Measurements from ENCODE around the gene SRPK1.

The SRPK1 gene

GRCh38 chr6:35798706-35799105 lies 122.2 kb downstream of the SRPK1 start:
- no peak for DNase-seq
- TF ChIP-seq GATA1 (IDR thresholded peaks at IDR 0.05; ENCODE audit: low read depth, low read length): no peak
- TF ChIP-seq POLR2A (IDR thresholded peaks at IDR 0.05; ENCODE audit: low read length): no peak

DNA sequence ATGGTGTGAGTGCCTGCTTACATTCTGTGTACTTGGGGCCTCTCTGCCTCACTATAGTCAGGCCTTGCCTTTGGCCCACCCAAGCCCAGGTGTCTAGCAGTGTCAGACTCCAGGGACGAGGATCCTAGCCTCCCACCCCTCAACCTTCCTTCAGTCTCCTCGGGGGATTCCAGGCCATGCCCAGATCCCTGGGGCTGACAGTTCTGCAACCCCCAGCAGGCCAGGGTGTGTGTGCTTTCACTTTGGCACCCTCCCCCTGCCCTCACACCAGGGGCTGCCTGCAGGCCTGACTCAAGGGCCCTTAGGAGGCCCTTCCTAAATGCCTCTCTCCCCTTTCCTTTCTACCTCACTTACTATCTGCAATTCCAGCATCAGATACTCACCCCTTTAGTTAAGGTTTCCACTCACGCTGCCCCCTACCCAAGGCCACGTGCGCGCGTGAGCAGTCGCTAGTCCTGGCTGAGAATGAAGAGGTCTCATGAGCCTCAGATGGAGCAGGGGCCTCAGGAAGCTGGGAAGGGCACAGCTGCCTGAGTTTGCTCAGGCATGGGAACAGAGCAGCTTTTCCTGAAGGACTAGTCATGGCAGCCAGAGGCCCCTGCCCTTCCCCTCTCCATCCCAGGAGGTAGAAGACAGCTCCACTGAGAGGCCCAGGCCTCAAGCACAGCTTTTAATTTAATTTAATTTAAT lies 122.9 kb downstream of the SRPK1 start:
- no peak for DNase-seq
- TF ChIP-seq POLR2A (IDR thresholded peaks at IDR 0.05; ENCODE audit: low read length): no peak
- TF ChIP-seq GATA1 (IDR thresholded peaks at IDR 0.05; ENCODE audit: low read depth, low read length): no peak

- TF ChIP-seq POLR2A (IDR thresholded peaks at IDR 0.05; ENCODE audit: low read length): no peak
- no peak for TF ChIP-seq GATA1 (IDR thresholded peaks at IDR 0.05; ENCODE audit: low read depth, low read length)
- no peak for DNase-seq
These were observed 124.7 kb downstream of the SRPK1 start for GRCh38 chr6:35796236-35796635.

DNA sequence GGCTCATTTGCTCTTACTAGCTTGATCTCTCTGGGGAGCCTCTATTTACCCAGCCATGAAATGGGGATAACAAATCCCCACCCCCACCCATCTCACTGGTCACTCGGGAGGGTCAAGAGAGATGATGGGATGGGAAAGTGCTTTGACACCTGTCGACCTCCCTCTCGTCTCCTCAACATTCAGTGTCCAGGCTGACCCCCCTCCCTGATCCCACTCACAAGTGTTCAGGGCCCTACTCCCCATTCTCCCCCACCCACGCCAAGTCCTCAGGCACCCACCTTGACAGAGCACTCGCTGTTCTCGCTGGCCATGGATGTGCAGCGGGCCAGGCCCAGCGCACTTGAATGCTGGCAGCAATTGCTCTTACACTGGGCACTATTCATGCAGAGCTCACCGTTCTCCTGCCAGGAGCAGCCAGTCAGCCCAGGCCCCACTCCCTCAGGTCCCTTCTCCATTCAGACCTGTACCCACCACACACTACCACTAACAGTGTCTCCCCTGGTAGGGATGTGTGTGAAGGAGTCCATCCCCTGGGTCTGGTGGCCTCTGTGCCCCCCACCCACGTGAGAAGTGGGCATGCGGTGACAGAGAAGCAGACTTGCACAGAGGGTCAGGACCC lies 125.3 kb downstream of the SRPK1 start:
- TF ChIP-seq GATA1 (IDR thresholded peaks at IDR 0.05; ENCODE audit: low read depth, low read length) (no peak), POLR2A (IDR thresholded peaks at IDR 0.05; ENCODE audit: low read length) (no peak)

DNA sequence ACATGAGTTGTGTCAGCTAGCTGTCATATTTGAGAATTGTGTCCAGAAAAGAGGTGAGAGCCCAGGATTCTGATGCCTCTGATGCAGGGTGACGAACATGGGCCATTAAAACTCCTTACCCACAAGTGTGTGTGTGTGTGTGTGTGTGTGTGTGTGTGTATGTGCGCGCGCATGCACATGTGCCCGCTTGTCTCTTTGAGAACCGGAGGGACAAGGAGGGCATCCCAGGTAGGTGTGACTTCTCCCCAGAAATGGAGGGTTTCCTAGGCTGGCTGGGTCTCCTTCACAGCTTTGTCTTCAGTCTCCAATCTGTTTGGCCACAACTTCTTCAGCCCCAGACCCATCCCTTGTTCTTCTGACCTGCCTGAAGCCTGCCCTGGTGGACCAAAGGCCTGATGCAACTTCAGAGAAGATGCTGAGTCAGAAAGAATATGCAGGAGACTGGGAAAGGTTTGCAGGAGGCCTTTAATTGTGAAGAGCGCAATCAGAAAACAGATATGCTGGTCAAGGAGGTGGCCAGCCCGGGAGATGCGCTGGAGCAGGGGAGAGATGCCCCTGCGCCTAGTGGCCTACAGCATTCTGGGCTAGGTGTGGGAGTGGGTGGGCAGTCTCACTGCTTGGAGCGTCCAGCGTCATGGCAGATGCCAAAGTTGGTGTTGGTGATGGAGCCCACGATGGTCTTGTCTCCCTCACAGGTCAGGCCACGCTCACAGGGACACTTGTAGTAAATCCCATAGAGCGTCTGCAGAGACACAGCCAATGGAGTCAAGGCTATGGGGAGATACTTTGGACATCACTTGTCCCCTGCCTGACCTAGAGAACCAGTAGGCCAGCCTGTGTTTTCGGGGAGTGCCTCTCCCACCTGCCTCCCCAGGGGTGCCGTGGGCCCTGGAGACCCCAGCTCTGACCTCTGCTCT lies 126.1 kb downstream of the SRPK1 start:
- no peak for DNase-seq
- no peak for TF ChIP-seq GATA1 (IDR thresholded peaks at IDR 0.05; ENCODE audit: low read depth, low read length)
- no peak for TF ChIP-seq POLR2A (IDR thresholded peaks at IDR 0.05; ENCODE audit: low read length)

More for the DNA sequence above, 125.3 kb downstream of the SRPK1 start:
- no peak for DNase-seq

DNA sequence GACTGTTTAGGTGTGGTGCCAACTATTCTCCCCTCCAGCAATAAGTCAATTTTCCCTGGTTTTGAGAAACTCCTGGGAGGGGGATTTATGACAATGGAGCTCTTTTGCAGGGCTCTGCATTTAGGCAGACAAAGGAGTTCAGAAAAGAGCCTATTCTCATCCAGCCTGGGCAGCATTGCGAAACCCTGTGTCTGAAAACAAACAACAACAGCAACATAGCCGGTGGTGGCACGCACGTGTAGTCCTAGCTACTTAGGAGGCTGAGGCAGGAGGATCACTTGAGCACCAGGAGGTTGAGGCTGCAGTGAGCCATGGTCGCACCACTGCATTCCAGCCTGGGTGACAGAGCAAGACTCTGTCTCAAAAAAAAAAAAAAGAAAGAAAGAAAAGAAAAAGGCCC lies 130.2 kb downstream of the SRPK1 start:
- DNase-seq: no peak
- no peak for TF ChIP-seq POLR2A (IDR thresholded peaks at IDR 0.05; ENCODE audit: low read length)
- no peak for TF ChIP-seq GATA1 (IDR thresholded peaks at IDR 0.05; ENCODE audit: low read depth, low read length)

GRCh38 chr6:35788423-35788982 lies 132.4 kb downstream of the SRPK1 start:
- DNase-seq: no peak
- TF ChIP-seq GATA1 (IDR thresholded peaks at IDR 0.05; ENCODE audit: low read depth, low read length): no peak
- TF ChIP-seq POLR2A (IDR thresholded peaks at IDR 0.05; ENCODE audit: low read length): no peak

DNA sequence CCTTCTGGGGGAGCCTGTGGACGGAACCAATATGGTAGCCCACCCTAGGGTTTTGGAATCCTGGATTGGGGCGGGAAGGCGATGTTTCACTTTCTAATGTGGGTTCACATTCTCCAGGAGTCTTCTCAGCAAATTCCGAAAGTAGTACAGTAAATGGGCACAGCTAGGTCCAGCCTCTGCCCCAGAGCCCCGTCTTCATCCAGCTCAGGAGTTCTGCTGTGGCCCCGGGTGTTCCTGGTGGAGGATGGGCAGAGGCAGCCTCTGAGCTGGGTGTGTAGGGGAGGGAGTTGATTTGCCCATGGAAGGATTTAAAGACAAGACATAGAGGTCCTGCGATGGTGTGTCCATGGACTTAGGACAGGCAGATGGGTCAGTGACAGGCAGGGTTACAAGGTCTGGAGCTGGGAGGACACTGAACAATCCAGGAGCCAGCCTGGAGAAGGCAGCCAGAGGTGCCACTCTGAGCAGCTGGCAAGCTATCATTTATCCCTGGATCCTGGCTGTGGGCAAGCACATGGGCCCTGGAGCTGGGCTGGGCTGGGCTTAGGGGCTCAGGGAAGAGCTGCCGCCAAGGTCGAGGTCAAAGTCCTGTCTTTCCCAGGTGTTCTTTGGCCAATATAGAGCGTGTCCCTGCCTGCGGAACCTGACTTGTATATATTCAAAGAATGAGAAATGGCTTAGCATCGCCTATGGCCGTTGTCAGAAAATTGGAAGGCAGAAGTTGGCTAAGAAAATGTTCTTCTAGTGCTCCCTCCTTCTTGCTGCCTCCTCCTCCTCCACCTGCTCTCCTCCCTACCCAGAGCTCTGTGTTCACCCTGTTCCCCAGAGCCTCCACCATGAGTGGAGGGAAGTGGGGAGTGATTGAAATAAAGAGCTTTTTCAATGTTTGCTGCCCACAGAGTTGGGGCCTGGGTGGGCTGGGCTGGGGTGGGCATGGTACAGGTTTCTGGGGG lies 133.4 kb downstream of the SRPK1 start:
- no peak for DNase-seq
- no peak for TF ChIP-seq GATA1 (IDR thresholded peaks at IDR 0.05; ENCODE audit: low read depth, low read length)
- no peak for TF ChIP-seq POLR2A (IDR thresholded peaks at IDR 0.05; ENCODE audit: low read length)

DNA sequence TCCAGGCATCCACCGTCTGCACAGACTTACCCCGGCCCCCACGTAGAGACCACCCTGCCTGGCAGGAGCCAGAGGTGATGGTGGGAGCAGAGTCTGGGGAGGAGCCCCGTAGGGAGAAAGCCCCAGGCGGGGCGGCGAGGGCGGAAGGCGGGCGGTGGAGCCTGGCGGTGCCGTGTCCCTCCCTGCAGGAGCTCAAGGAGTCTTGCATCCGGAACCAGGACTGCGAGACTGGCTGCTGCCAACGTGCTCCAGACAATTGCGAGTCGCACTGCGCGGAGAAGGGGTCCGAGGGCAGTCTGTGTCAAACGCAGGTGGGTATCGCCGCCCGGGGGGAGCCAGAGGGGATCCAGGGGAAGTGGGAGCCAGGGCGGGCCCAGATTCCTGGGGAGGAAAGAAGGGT lies 134.1 kb downstream of the SRPK1 start:
- TF ChIP-seq POLR2A (IDR thresholded peaks at IDR 0.05; ENCODE audit: low read length): no peak
- TF ChIP-seq GATA1 (IDR thresholded peaks at IDR 0.05; ENCODE audit: low read depth, low read length): no peak
- DNase-seq: no peak

- TF ChIP-seq POLR2A (IDR thresholded peaks at IDR 0.05; ENCODE audit: low read length): no peak
- TF ChIP-seq GATA1 (IDR thresholded peaks at IDR 0.05; ENCODE audit: low read depth, low read length): no peak
- DNase-seq: no peak
These were observed 134.6 kb downstream of the SRPK1 start for GRCh38 chr6:35786272-35786671.

- TF ChIP-seq POLR2A (IDR thresholded peaks at IDR 0.05; ENCODE audit: low read length) (no peak), GATA1 (IDR thresholded peaks at IDR 0.05; ENCODE audit: low read depth, low read length) (no peak)
- no peak for DNase-seq
These were observed 136.7 kb downstream of the SRPK1 start for GRCh38 chr6:35784200-35784599.

Data from erythroblast (primary cell).